ENCODE data around the gene EFCAB5. TPM values are rescaled to one million over a fixed set of nuclear protein-coding genes. Genes with fewer than 3 reads are reported as not detected.

EFCAB5 gene
- total and polyA plus RNA-seq, 2 experiments from 2014 or later = 0.68 TPM; not detected in 1

GRCh38 chr17:29949696-29950095, 8.3 kb downstream of the EFCAB5 start:
- no peaks in the 10 kb centered on the region for H3K4me1 ChIP-seq (ENCODE audit: insufficient read depth)
- no peaks in the 10 kb centered on the region for H3K9me2 ChIP-seq (ENCODE audit: insufficient read depth)
- Mint-ChIP-seq H3K4me1 (no peaks in the 10 kb centered on the region), H3K27me3 (ENCODE audit: insufficient read depth, low read depth, poor library complexity) (peaks cover 4% of the 10 kb centered on the region), H3K27ac (no peak overlapping the region), H3K4me3 (no peak overlapping the region), H3K9me3 (peaks cover 17% of the 10 kb centered on the region), H3K36me3 (ENCODE audit: low read depth) (peaks cover 9% of the 10 kb centered on the region)
- no peak for DNase-seq (ENCODE audit: low spot score)
- ATAC-seq = no peak
- H3K79me2 ChIP-seq (replicated peaks; ENCODE audit: insufficient read depth) = no peaks in the 10 kb centered on the region
- H4K20me1 ChIP-seq (replicated peaks; ENCODE audit: insufficient read depth) = no peaks in the 10 kb centered on the region
- H3K27me3 ChIP-seq (ENCODE audit: insufficient read depth) = no peaks in the 10 kb centered on the region
- no peaks in the 10 kb centered on the region for H3K36me3 ChIP-seq (ENCODE audit: insufficient read depth)
- H2AFZ ChIP-seq = no peak overlapping the region
- no peak overlapping the region for H3K4me3 ChIP-seq
- H3K4me2 ChIP-seq = no peak overlapping the region
- no peak overlapping the region for H3K27ac ChIP-seq (ENCODE audit: low read depth)
- TF ChIP-seq, protein P1, sequence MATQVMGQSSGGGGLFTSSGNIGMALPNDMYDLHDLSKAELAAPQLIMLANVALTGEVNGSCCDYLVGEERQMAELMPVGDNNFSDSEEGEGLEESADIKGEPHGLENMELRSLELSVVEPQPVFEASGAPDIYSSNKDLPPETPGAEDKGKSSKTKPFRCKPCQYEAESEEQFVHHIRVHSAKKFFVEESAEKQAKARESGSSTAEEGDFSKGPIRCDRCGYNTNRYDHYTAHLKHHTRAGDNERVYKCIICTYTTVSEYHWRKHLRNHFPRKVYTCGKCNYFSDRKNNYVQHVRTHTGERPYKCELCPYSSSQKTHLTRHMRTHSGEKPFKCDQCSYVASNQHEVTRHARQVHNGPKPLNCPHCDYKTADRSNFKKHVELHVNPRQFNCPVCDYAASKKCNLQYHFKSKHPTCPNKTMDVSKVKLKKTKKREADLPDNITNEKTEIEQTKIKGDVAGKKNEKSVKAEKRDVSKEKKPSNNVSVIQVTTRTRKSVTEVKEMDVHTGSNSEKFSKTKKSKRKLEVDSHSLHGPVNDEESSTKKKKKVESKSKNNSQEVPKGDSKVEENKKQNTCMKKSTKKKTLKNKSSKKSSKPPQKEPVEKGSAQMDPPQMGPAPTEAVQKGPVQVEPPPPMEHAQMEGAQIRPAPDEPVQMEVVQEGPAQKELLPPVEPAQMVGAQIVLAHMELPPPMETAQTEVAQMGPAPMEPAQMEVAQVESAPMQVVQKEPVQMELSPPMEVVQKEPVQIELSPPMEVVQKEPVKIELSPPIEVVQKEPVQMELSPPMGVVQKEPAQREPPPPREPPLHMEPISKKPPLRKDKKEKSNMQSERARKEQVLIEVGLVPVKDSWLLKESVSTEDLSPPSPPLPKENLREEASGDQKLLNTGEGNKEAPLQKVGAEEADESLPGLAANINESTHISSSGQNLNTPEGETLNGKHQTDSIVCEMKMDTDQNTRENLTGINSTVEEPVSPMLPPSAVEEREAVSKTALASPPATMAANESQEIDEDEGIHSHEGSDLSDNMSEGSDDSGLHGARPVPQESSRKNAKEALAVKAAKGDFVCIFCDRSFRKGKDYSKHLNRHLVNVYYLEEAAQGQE (IDR thresholded peaks at IDR 0.05; ENCODE audit: unreplicated experiment) = no peak
- TF ChIP-seq EZH2phosphoT487 (IDR thresholded peaks at IDR 0.05; ENCODE audit: unreplicated experiment) (no peak), ZNF462 (CRISPR knock-in tag; IDR thresholded peaks at IDR 0.05) (no peak), CREB1 (CRISPR knock-in tag; IDR thresholded peaks at IDR 0.05; ENCODE audit: low read depth) (no peak), EZH2 (IDR thresholded peaks at IDR 0.05; ENCODE audit: low read depth, unreplicated experiment) (no peak), CTCF (conservative IDR thresholded peaks at IDR 0.05; ENCODE audit: low read depth in 2 of 2) (no peak)
- H3F3A ChIP-seq (replicated peaks; ENCODE audit: low read depth) = no peaks in the 10 kb centered on the region

All from GM23338 (cell line).